ENCODE data around the gene KCNN1. TPM values are rescaled to one million over a fixed set of nuclear protein-coding genes. Genes with fewer than 3 reads are reported as not detected.

KCNN1 gene
- total and polyA plus RNA-seq, 2 of the 13 experiments (the other 11 are each of a cell fraction or from before 2014, with no cell fraction given): 0.04 TPM; not detected in 1

DNA sequence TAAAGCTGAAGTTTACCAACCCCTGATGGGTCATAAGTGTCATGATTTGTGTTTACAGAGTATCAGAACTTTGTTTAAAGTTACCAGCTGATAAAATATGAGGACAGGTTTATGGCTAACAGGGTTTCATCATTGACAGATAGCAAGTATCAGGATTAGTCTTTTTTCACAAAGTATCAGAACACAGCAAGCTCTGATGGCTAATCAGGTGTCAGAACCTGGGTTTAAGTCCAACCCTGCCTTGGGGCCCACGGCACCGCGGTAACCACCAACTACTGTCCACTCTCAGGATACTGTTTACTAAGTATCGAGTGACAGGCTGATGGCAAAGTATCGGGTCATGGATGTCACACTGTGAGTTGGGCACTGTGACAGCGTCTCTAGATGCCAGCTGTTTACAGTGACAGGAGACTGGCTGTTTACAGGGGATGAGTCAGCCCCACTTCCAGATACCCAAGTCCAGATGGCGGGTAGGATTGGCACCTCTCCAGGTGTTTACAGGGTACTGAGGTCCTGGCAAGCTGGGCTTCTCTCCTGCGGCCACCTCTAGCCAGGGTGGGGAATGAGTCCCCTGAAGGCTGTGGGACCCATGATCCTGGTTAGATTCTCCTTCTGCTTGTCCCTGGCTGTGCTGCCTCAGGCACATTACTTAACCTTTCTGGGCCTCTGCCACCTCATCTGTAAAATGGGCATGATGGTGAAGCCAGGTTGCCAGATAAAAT lies 62.9 kb downstream of the KCNN1 start (continued):
- TF ChIP-seq NFYC (CRISPR knock-in tag; IDR thresholded peaks at IDR 0.05) (no peak), ZNF619 (CRISPR knock-in tag; IDR thresholded peaks at IDR 0.05) (no peak), MIXL1 (CRISPR knock-in tag; IDR thresholded peaks at IDR 0.05) (no peak), ZBTB3 (CRISPR knock-in tag; IDR thresholded peaks at IDR 0.05; ENCODE audit: borderline replicate concordance, low read depth) (no peak), ZNF296 (CRISPR knock-in tag; conservative IDR thresholded peaks at IDR 0.05) (no peak), LCORL (IDR thresholded peaks at IDR 0.05) (no peak), LCORL (CRISPR knock-in tag; IDR thresholded peaks at IDR 0.05) (no peak), JUND (CRISPR knock-in tag; IDR thresholded peaks at IDR 0.05) (peak; percentile 77), U2AF2 (IDR thresholded peaks at IDR 0.05; ENCODE audit: low read depth, low read length) (no peak), ATF7-NPFF (CRISPR knock-in tag; IDR thresholded peaks at IDR 0.05; ENCODE audit: low read depth) (no peak), ZNF260 (CRISPR knock-in tag; IDR thresholded peaks at IDR 0.05; ENCODE audit: borderline replicate concordance, low read depth) (no peak), ZNF746 (CRISPR knock-in tag; IDR thresholded peaks at IDR 0.05) (no peak), TSC22D2 (CRISPR knock-in tag; IDR thresholded peaks at IDR 0.05; ENCODE audit: borderline replicate concordance) (no peak), TMF1 (CRISPR knock-in tag; IDR thresholded peaks at IDR 0.05; ENCODE audit: low read depth) (no peak)
- TF ChIP-seq, protein P1, sequence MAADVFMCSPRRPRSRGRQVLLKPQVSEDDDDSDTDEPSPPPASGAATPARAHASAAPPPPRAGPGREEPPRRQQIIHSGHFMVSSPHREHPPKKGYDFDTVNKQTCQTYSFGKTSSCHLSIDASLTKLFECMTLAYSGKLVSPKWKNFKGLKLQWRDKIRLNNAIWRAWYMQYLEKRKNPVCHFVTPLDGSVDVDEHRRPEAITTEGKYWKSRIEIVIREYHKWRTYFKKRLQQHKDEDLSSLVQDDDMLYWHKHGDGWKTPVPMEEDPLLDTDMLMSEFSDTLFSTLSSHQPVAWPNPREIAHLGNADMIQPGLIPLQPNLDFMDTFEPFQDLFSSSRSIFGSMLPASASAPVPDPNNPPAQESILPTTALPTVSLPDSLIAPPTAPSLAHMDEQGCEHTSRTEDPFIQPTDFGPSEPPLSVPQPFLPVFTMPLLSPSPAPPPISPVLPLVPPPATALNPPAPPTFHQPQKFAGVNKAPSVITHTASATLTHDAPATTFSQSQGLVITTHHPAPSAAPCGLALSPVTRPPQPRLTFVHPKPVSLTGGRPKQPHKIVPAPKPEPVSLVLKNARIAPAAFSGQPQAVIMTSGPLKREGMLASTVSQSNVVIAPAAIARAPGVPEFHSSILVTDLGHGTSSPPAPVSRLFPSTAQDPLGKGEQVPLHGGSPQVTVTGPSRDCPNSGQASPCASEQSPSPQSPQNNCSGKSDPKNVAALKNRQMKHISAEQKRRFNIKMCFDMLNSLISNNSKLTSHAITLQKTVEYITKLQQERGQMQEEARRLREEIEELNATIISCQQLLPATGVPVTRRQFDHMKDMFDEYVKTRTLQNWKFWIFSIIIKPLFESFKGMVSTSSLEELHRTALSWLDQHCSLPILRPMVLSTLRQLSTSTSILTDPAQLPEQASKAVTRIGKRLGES (CRISPR knock-in tag; IDR thresholded peaks at IDR 0.05; ENCODE audit: borderline replicate concordance): no peak
- TF ChIP-seq, protein P2, sequence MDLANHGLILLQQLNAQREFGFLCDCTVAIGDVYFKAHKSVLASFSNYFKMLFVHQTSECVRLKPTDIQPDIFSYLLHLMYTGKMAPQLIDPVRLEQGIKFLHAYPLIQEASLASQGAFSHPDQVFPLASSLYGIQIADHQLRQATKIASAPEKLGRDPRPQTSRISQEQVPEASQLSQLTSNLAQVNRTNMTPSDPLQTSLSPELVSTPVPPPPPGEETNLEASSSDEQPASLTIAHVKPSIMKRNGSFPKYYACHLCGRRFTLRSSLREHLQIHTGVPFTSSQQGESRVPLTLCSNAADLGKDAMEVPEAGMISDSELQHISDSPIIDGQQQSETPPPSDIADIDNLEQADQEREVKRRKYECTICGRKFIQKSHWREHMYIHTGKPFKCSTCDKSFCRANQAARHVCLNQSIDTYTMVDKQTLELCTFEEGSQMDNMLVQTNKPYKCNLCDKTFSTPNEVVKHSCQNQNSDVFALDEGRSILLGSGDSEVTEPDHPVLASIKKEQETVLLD (CRISPR knock-in tag; IDR thresholded peaks at IDR 0.05; ENCODE audit: low read depth): no peak
- TF ChIP-seq, protein P3, sequence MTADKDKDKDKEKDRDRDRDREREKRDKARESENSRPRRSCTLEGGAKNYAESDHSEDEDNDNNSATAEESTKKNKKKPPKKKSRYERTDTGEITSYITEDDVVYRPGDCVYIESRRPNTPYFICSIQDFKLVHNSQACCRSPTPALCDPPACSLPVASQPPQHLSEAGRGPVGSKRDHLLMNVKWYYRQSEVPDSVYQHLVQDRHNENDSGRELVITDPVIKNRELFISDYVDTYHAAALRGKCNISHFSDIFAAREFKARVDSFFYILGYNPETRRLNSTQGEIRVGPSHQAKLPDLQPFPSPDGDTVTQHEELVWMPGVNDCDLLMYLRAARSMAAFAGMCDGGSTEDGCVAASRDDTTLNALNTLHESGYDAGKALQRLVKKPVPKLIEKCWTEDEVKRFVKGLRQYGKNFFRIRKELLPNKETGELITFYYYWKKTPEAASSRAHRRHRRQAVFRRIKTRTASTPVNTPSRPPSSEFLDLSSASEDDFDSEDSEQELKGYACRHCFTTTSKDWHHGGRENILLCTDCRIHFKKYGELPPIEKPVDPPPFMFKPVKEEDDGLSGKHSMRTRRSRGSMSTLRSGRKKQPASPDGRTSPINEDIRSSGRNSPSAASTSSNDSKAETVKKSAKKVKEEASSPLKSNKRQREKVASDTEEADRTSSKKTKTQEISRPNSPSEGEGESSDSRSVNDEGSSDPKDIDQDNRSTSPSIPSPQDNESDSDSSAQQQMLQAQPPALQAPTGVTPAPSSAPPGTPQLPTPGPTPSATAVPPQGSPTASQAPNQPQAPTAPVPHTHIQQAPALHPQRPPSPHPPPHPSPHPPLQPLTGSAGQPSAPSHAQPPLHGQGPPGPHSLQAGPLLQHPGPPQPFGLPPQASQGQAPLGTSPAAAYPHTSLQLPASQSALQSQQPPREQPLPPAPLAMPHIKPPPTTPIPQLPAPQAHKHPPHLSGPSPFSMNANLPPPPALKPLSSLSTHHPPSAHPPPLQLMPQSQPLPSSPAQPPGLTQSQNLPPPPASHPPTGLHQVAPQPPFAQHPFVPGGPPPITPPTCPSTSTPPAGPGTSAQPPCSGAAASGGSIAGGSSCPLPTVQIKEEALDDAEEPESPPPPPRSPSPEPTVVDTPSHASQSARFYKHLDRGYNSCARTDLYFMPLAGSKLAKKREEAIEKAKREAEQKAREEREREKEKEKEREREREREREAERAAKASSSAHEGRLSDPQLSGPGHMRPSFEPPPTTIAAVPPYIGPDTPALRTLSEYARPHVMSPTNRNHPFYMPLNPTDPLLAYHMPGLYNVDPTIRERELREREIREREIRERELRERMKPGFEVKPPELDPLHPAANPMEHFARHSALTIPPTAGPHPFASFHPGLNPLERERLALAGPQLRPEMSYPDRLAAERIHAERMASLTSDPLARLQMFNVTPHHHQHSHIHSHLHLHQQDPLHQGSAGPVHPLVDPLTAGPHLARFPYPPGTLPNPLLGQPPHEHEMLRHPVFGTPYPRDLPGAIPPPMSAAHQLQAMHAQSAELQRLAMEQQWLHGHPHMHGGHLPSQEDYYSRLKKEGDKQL (CRISPR knock-in tag; IDR thresholded peaks at IDR 0.05; ENCODE audit: low read depth): no peak; the same call in 1 of the 2 replicates
